DMS114 treated with DMSO at 0.1 percent for 48 hours (cell line): ENCODE results near the gene TRIM72.
"Not testable (repeated sequence)": the region's sequence is repeated elsewhere in the genome, so short reads cannot be mapped to it uniquely, and the experiment has no call there.

Source experiments
- DNase-seq: peaks from one replicate; lab custom pipeline; 2025; ENCODE audit not compliant: unreplicated experiment; lab: John Stamatoyannopoulos, UW

TRIM72 gene

GRCh38 chr16:31190061-31190460 lies 23.9 kb upstream of the TRIM72 start:
- DNase-seq: no peak

GRCh38 chr16:31190818-31191444 lies 23.0 kb upstream of the TRIM72 start:
- no peak for DNase-seq

GRCh38 chr16:31191697-31192428 lies 22.1 kb upstream of the TRIM72 start:
- DNase-seq: no peak

DNA sequence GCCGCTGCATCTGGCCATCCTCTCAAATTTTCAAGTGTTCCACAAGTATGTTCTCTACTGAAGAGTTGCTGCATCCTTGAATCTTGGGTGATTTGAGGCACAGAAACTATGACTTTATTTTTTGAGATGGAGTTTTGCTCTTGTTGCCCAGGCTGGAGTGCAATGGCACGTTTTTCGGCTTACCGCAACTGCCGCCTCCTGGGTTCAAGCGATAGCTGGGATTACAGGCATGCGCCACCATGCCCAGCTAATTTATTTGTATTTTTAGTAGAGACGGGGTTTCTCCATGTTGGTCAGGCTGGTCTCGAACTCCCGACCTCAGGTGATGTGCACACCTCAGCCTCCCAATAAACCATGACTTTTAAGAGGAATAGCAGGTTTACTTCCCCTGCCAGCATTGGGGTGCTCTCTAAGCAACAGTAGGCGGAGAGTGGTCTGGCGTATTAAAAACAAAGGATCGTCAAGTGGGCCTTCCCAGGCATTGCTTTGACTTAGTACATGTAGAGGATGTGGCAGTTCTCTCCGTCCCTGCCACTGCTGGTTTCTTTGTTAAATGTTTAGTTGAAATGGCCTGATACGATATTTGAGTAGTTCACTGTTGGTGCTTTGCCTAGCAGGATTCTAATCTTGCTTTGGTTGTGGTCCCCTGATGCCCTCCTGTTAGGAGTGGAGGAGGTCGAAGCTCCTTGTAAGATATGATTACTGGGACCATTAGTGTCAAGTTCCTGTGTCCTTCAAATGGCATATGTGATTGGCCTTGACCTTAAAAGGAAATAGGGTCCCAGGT lies 20.9 kb upstream of the TRIM72 start:
- no peak for DNase-seq

- DNase-seq: no peak
Measured at GRCh38 chr16:31193874-31194273, 20.0 kb upstream of the TRIM72 start.

GRCh38 chr16:31194898-31195297 lies 19.0 kb upstream of the TRIM72 start:
- no peak for DNase-seq

DNA sequence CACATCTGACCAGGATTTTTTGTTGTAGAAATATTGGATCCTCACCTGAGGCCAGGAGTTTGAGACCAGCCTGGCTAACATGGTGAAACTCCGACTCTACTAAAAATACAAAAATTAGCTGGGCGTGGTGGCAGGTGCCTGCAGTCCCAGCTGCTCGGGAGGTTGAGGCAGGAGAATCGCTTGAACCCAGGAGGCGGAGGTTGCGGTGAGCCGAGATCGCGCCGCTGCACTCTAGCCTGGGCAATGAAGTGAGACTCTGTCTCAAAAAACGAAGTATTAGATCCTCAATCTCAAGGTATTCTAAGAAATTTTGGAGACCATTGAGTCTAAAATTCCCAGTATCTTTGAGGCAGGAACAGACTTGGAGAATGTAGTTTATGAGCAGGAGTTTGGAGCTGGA lies 18.1 kb upstream of the TRIM72 start:
- DNase-seq: not testable (repeated sequence)

DNA sequence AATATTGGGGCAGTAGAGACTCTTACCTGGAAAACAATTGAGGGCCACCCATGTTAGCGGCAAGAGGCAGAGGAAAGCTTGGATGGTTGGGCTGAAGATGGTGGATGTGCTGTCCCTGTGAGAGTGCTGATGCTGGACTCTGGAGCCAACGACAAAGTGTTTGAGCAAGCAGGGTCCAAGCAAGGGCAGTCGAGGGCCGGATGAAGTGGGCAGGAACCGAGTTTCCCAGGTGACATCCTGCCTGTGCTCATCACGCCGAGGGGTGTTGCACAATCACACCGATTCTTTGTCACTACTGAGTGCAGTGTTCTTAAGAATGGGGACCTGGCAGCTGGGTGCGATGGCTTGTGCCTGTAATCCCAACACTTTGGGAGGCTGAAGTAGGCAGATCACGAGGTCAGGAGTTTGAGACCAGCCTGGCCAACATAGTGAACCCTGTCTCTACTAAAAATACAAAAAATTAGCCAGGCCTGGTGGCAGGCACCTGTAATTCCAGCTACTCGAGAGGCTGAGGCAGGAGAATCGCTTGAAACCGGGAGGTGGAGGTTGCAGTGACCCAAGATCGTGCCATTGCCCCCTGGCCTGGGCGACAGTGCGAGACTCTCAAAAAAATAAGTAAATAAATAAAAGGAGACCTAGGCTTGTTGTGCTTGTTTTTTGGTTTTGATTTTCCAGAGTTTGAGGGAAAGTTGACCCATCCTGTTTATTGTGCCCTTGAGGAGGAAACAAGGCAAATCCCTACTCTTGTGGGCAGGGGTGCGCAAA lies 17.4 kb upstream of the TRIM72 start:
- DNase-seq: no peak

DNA sequence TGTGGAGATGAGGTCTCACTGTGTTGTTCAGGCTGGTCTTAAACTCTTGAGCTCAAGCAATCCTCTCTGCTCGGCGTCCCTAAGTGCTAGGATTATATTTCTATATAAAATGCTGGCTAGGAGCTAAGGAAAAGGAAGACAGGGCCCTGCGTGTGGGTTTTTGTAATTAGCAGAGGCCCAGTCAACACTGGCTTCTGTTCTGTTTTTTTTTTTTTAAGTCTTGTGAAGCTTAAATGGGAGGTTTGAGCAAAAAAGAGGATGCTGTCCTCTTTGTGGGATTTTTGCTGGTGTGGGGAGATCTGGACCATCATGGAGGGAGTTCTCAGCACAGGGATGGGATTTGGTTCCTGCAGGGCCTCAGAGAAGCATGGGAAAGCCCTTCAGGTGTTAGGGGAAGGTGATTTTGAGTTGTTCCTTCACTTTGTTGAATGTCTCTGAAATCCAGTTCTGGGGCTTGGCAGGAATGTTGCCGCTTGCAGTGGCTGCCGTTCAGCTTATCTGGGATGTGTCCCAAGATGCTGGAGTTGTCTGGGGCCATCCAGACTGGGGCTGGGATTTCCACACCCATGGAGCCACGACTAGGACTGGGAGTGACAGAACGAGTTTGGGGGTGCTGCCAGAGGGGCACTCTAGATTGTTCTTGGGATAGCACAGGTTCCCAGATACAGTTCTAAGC lies 15.6 kb upstream of the TRIM72 start:
- no peak for DNase-seq

DNA sequence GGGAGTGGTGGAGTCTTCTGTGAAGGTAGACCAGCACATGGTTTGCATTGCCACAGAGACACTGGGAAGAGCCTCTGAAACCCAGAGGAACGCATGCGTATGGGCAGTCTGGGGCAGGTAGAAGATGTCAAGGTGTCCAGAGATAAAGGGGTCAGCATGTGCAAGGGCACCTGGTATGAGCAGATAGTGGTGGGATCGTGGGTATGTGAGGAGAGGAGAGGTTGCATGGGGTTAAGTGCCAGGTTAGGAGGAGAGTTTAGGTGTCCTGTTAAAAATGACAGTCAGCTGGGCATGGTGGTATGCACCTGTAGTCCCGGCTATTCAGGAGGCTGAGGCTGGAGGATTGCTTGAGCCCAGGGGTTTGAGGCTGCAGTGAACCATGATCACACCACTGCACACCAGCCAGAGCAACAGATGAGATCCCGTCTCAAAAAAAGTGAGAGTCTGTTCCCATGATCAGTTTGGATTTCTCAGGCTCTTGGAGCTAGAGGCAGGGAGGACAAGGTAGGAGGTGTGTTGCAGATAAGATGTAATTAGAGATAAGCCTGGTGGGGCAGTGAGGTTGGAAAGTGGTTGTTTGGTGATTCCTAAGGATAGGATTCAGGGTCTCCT lies 14.4 kb upstream of the TRIM72 start:
- no peak for DNase-seq

DNA sequence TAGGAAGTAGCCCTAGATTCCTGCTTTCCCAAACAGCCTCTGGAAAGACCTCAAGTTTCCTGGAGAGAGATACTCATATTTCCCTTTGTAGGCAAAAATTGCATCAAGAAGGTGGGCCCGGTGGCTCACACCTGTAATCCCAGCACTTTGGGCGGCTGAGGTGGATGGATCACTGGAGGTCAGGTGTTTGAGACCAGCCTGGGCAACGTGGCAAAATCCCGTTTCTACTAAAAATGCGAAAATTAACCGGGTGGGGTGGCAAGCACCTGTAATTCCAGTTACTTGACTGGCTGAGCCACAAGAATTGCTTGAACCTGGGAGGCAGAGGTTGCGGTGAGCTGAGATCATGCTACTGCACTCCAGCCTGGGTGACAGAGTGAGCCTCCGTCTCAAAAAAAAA lies 13.8 kb upstream of the TRIM72 start:
- DNase-seq: not testable (repeated sequence)

DNA sequence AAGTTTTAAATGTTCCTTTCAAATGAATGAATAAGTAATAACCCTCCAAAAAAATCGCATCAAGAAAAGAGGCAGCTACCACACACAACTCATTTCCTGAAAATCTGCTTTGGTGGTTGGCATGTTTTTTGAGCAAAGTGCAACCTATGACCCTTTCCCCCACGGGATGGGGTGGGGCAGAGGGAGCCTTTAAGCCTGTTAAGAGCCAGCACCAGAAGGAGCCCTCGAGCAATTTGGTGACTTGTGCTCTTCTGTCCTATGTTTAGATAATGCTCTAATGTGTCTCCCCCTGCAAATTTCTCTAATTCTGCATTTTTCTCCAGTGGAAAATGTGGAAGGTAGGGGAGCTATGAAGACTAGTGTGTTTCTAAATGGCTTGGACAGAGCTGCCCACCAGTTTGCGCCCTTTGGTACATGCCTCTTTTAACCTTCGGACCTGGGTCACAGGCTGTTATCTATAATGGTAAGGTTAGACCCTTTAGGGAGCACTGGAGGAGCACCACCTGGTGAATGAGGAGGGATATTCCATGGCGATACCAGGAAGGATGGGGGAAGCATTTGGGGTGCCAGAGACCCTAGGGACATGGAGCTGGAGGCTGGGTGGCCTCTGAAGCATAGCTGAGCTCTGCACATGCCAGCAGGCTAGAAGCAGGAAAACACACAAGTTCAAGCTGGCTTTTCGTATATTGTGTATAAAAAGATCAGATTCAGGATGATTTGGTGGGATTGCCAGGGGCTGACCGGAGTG lies 12.9 kb upstream of the TRIM72 start:
- no peak for DNase-seq

GRCh38 chr16:31201582-31202413 lies 12.1 kb upstream of the TRIM72 start:
- no peak for DNase-seq

DNA sequence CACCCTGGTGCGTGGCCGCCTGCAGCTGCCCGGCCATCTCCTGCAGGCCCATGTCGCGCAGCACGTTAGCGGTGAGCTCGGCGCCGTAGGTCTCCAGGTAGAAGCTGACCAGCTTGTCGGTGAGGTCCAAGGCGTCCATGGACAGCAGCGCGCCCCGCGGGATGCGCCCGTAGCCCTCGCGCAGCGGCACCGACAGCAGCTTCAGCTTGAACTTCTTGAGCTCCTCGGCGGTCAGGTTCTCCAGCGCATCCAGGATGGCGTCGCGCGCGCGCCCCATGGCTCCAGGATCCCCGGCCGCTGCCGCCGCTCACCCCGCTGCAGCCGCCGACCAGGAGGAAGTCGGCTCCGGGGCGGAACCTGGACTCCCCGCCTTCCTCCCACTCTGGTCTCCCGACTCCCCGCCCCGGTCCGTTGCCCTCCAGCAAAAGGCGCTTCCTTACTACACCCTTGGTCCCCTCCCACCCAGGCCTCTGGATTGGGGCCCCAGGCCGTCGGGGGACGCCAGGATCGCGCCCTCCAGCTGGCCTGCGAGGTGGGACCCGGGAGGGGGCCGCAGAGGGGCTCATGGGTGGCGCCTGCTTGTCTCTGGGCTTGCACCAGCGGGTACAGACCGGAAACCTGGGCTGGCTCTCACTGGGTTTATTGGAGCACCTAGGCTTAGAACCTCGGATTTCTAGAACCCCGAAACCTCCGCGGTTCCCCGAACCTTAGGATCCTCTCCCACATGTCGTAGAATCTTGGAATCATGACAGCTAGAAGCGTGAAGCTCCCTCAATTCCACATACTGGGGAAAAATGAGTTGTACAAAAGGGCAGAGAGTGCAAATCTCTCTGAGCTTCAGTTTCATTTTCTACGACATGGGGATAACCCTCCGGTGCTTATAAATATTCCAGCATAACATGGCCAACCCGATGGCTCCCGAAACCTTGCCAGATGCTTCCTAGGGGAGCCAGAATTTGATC lies 11.2 kb upstream of the TRIM72 start, which contains the start of gene PYCARD:
Gene PYCARD (minus strand): TSS at position 347 of the 962 bp plus-strand sequence. CDS start 70 bp downstream, at position 277.
- no peak for DNase-seq

GRCh38 chr16:31204871-31205666 lies 8.8 kb upstream of the TRIM72 start:
- no peak for DNase-seq

GRCh38 chr16:31206776-31207175 lies 7.1 kb upstream of the TRIM72 start:
- DNase-seq: no peak

- no peak for DNase-seq
Measured at GRCh38 chr16:31213342-31213741, 577 bp upstream of the TRIM72 start.
